H9 (cell line): ENCODE measurements around the gene TNNT2. TPM values are rescaled to one million over a fixed set of nuclear protein-coding genes. Genes with fewer than 3 reads are reported as not detected.

Source experiments
- DNase-seq: peaks from one replicate; pipeline ENCODE4 v3.0.0-alpha.2; 2017
- H2AFZ ChIP-seq: one replicate; pipeline ENCODE4 v1.6.1; 2013; ENCODE audit warnings: mild to moderate bottlenecking, low read length, control low read depth, moderate library complexity
- H2AK5ac ChIP-seq: 2 replicates; pipeline ENCODE4 v1.6.1; 2013; ENCODE audit warnings: low read length, control low read depth, mixed read lengths; ENCODE audit not compliant: insufficient read length
- H2BK120ac ChIP-seq: one replicate; pipeline ENCODE4 v1.6.1; 2013; ENCODE audit warnings: low read depth, mild to moderate bottlenecking, low read length, control low read depth, inconsistent platforms; ENCODE audit not compliant: poor library complexity, severe bottlenecking
- H2BK12ac ChIP-seq: 2 replicates; pipeline ENCODE4 v1.6.1; 2013; ENCODE audit warnings: low read length, control low read depth, mixed read lengths, low read depth; ENCODE audit not compliant: insufficient read length
- H2BK15ac ChIP-seq: 2 replicates; pipeline ENCODE4 v1.6.1; 2013; ENCODE audit warnings: low read depth, low read length, control low read depth
- H2BK20ac ChIP-seq: one replicate; pipeline ENCODE4 v1.6.1; 2013; ENCODE audit warnings: low read depth, mild to moderate bottlenecking, low read length, control low read depth, inconsistent platforms; ENCODE audit not compliant: poor library complexity, severe bottlenecking
- H2BK5ac ChIP-seq: 2 replicates; pipeline ENCODE4 v1.6.1; 2013; ENCODE audit warnings: low read length, control low read depth, mixed read lengths; ENCODE audit not compliant: insufficient read length
- H3K14ac ChIP-seq: 2 replicates; pipeline ENCODE4 v1.6.1; 2013; ENCODE audit warnings: low read length, control low read depth; ENCODE audit not compliant: insufficient read depth
- H3K18ac ChIP-seq: 2 replicates; pipeline ENCODE4 v1.6.1; 2013; ENCODE audit warnings: low read depth, mild to moderate bottlenecking, mixed read lengths, low read length, control low read depth; ENCODE audit not compliant: insufficient read length
- H3K23ac ChIP-seq: 2 replicates; pipeline ENCODE4 v1.6.1; 2013; ENCODE audit warnings: low read length, control low read depth, mixed read lengths, low read depth; ENCODE audit not compliant: insufficient read length
- H3K23me2 ChIP-seq: 2 replicates; pipeline ENCODE4 v1.6.1; 2013; ENCODE audit warnings: low read depth, mild to moderate bottlenecking, mixed read lengths, low read length, control low read depth; ENCODE audit not compliant: insufficient read length, poor library complexity, severe bottlenecking
- H3K27ac ChIP-seq: 2 replicates; pipeline ENCODE4 v1.5.1; 2013; ENCODE audit warnings: low read length, control low read depth, mixed read lengths, low read depth; ENCODE audit not compliant: insufficient read length
- H3K27me3 ChIP-seq: 2 replicates; pipeline ENCODE4 v1.6.1; 2013; ENCODE audit warnings: low read length, control low read depth, inconsistent platforms; ENCODE audit not compliant: insufficient read depth
- H3K4ac ChIP-seq: 2 replicates; pipeline ENCODE4 v1.6.1; 2013; ENCODE audit warnings: low read depth, mild to moderate bottlenecking, control low read depth, inconsistent platforms, low read length, moderate library complexity
- H3K4me1 ChIP-seq: 2 replicates; pipeline ENCODE4 v1.6.1; 2013; ENCODE audit warnings: low read length, control low read depth, inconsistent platforms; ENCODE audit not compliant: insufficient read depth
- H3K4me2 ChIP-seq: 2 replicates; pipeline ENCODE4 v1.6.1; 2013; ENCODE audit warnings: low read length, control low read depth, mixed read lengths; ENCODE audit not compliant: insufficient read length, insufficient read depth
- H3K56ac ChIP-seq: 2 replicates; pipeline ENCODE4 v1.6.1; 2013; ENCODE audit warnings: low read depth, mild to moderate bottlenecking, mixed read lengths, low read length, control low read depth; ENCODE audit not compliant: insufficient read length
- H3K79me1 ChIP-seq: 2 replicates; pipeline ENCODE4 v1.6.1; 2013; ENCODE audit warnings: low read depth, mild to moderate bottlenecking, moderate library complexity, low read length, control low read depth, inconsistent platforms; ENCODE audit not compliant: insufficient read depth, poor library complexity, severe bottlenecking
- H3K79me2 ChIP-seq: 2 replicates; pipeline ENCODE4 v1.6.1; 2013; ENCODE audit warnings: low read length, control low read depth, inconsistent platforms; ENCODE audit not compliant: insufficient read depth
- H3K9ac ChIP-seq: 2 replicates; pipeline ENCODE4 v1.6.1; 2013; ENCODE audit warnings: low read length, control low read depth, mixed read lengths; ENCODE audit not compliant: insufficient read length; ENCODE audit errors: extremely low read depth
- H3K9me3 ChIP-seq: one replicate; pipeline ENCODE4 v1.6.1; 2013; ENCODE audit warnings: low read depth, low read length, inconsistent platforms; ENCODE audit not compliant: control insufficient read depth
- H3T11ph ChIP-seq: one replicate; pipeline ENCODE4 v1.6.1; 2013; ENCODE audit warnings: mild to moderate bottlenecking, low read length, control low read depth, inconsistent platforms
- H4K20me1 ChIP-seq: one replicate; pipeline ENCODE4 v1.6.1; 2013; ENCODE audit not compliant: control insufficient read depth, insufficient read length, insufficient read depth
- H4K5ac ChIP-seq: 2 replicates; pipeline ENCODE4 v1.6.1; 2013; ENCODE audit warnings: low read depth, mild to moderate bottlenecking, mixed read lengths, low read length, control low read depth; ENCODE audit not compliant: insufficient read length
- H4K8ac ChIP-seq: replicated peaks from 2 replicates; pipeline ENCODE4 v1.6.1; 2013; ENCODE audit warnings: low read length, control low read depth, mixed read lengths, low read depth; ENCODE audit not compliant: insufficient read length
- H4K91ac ChIP-seq: 2 replicates; pipeline ENCODE4 v1.6.1; 2013; ENCODE audit warnings: low read depth, mild to moderate bottlenecking, moderate library complexity, mixed read lengths, low read length, control low read depth; ENCODE audit not compliant: insufficient read length
- H3K27ac Mint-ChIP-seq, 3 experiments: 2 replicates in 2 of 3; 3 replicates in 1 of 3; pipeline ENCODE4 v1.8.0; 2020 to 2021; ENCODE audit warnings: mixed read lengths in 3 of 3, mild to moderate bottlenecking in 1 of 3, moderate library complexity in 1 of 3
- H3K27me3 Mint-ChIP-seq: 2 replicates; pipeline ENCODE4 v1.8.0; 2021; ENCODE audit warnings: low read depth, mild to moderate bottlenecking, moderate library complexity, mixed read lengths
- H3K36me3 Mint-ChIP-seq, 3 experiments: 2 replicates in 2 of 3; 3 replicates in 1 of 3; pipeline ENCODE4 v1.8.0; 2020 to 2021; ENCODE audit warnings: low read depth in 3 of 3, mixed read lengths in 3 of 3; ENCODE audit not compliant: insufficient read depth in 1 of 3
- H3K4me1 Mint-ChIP-seq, 2 experiments: 2 replicates each; pipeline ENCODE4 v1.8.0; 2020; ENCODE audit warnings: mixed read lengths in 2 of 2
- H3K4me3 Mint-ChIP-seq, 2 experiments: 2 replicates in 1 of 2; 3 replicates in 1 of 2; pipeline ENCODE4 v1.8.0; 2020 to 2021; ENCODE audit warnings: mild to moderate bottlenecking in 2 of 2, mixed read lengths in 2 of 2, moderate library complexity in 1 of 2
- H3K9me3 Mint-ChIP-seq, 2 experiments: 2 replicates in 1 of 2; 3 replicates in 1 of 2; pipeline ENCODE4 v1.8.0; 2020; ENCODE audit warnings: mild to moderate bottlenecking in 2 of 2, mixed read lengths in 2 of 2, moderate library complexity in 1 of 2
- CTCF ChIP-seq: fragments of 200-600 bp; sonication (generic); conservative IDR thresholded peaks from 3 replicates; pipeline ENCODE4 v1.8.0; 2021; ENCODE audit warnings: antibody characterized with exemption, mild to moderate bottlenecking
- WGBS: extraction: QIAGEN DNeasy Blood & Tissue Kit; methylation state at CpG from one replicate; pipeline ENCODE4 v1.1.7; 2013; ENCODE audit warnings: missing lambda C conversion rate, low lambda C conversion rate, mixed read lengths; ENCODE audit not compliant: insufficient read length; ENCODE audit errors: extremely low coverage; 5-methylcytosine and 5-hydroxymethylcytosine counted together
- total RNA-seq: library from RNA; stranded (reverse); gene quantifications from 2 replicates; pipeline ENCODE4 v1.2.1, GENCODE V29; 2021

TNNT2 gene
- total RNA-seq, 1 experiment from 2014 or later: 8.6 TPM

GRCh38 chr1:201328576-201328975 is 48.9 kb downstream of the TNNT2 start:
- no peak overlapping the region for H3K27ac ChIP-seq
- H3K4me1 ChIP-seq: no peaks in the 10 kb centered on the region
- H2BK15ac ChIP-seq: no peak overlapping the region
- no peaks in the 10 kb centered on the region for H3K4me1 Mint-ChIP-seq
- no peaks in the 10 kb centered on the region for H3K27me3 ChIP-seq
- no peak overlapping the region for H3K56ac ChIP-seq
- no peak overlapping the region for H4K5ac ChIP-seq
- WGBS: no CpG with 5 or more reads among the region's 4 CpGs
- no peak overlapping the region for H4K91ac ChIP-seq
- no peak overlapping the region for H3K4me3 Mint-ChIP-seq
- H3K23ac ChIP-seq: no peak overlapping the region
- no peak overlapping the region for H3K4me2 ChIP-seq
- H3K79me1 ChIP-seq: no peaks in the 10 kb centered on the region
- H2BK120ac ChIP-seq: no peak overlapping the region
- H3K9me3 Mint-ChIP-seq: no peaks in the 10 kb centered on the region
- no peak overlapping the region for H3K18ac ChIP-seq
- no peak overlapping the region for H3K9ac ChIP-seq
- no peak overlapping the region for H3K4ac ChIP-seq
- H3K23me2 ChIP-seq: no peaks in the 10 kb centered on the region
- H2BK12ac ChIP-seq: no peak overlapping the region
- no peak for DNase-seq
- H3K9me3 ChIP-seq: no peaks in the 10 kb centered on the region
- H2BK20ac ChIP-seq: no peak overlapping the region
- no peak overlapping the region for H2AFZ ChIP-seq
- no peak overlapping the region for H3K14ac ChIP-seq
- no peak overlapping the region for H2BK5ac ChIP-seq
- H3K36me3 Mint-ChIP-seq: no peaks in the 10 kb centered on the region; a peak in 1 of 7 replicates
- no peak overlapping the region for H2AK5ac ChIP-seq
- no peak overlapping the region for H3K27ac Mint-ChIP-seq
- no peaks in the 10 kb centered on the region for H4K20me1 ChIP-seq
- peaks cover 5% of the 10 kb centered on the region for H3K27me3 Mint-ChIP-seq
- H4K8ac ChIP-seq: no peak overlapping the region
- no peak overlapping the region for H3T11ph ChIP-seq
- no peak for TF ChIP-seq CTCF
- no peaks in the 10 kb centered on the region for H3K79me2 ChIP-seq
